Kidney (tissue), 14 donors: Measurements from ENCODE around the gene WLS. TPM values are rescaled to one million over a fixed set of nuclear protein-coding genes. Genes with fewer than 3 reads are reported as not detected.

ENCODE experiments used
- DNase-seq, 5 donors: peaks; one replicate each; pipeline ENCODE4 v3.0.0-alpha.2; 2013 to 2020
- FAIRE-seq: peaks from 2 replicates; lab custom pipeline; 2012; peaks lifted over from hg19 to GRCh38; lab: Jason Lieb, UNC
- H3K27ac ChIP-seq, 2 donors: one replicate each; pipeline ENCODE4 v1.7.0; 2013; ENCODE audit warnings: low read depth in 2 of 2, low read length in 2 of 2, inconsistent platforms in 1 of 2
- H3K27me3 ChIP-seq: one replicate; pipeline ENCODE4 v1.7.1; 2013; ENCODE audit warnings: low read length, inconsistent platforms; ENCODE audit not compliant: control insufficient read depth, insufficient read depth
- H3K36me3 ChIP-seq, 3 donors: one replicate each; pipeline versions ENCODE4 v1.7.0 to v1.7.1; 2013; ENCODE audit warnings: low read length in 3 of 3, control low read depth in 1 of 3, inconsistent platforms in 1 of 3; ENCODE audit not compliant: insufficient read depth in 3 of 3, control insufficient read depth in 2 of 3
- H3K4me1 ChIP-seq, 3 donors: one replicate each; pipeline versions ENCODE4 v1.7.0 to v1.7.1; 2013; ENCODE audit warnings: low read length in 3 of 3, inconsistent platforms in 1 of 3, low read depth in 1 of 3; ENCODE audit not compliant: control insufficient read depth in 2 of 3, insufficient read depth in 2 of 3
- H3K4me3 ChIP-seq, 3 donors: one replicate each; pipeline versions ENCODE4 v1.7.0 to v1.8.1; 2013; ENCODE audit warnings: low read length in 3 of 3, control low read depth in 1 of 3, inconsistent platforms in 1 of 3
- H3K9ac ChIP-seq, 3 donors: one replicate each; pipeline versions ENCODE4 v1.7.0 to v1.7.1; 2013; ENCODE audit warnings: low read length in 3 of 3, control low read depth in 1 of 3, inconsistent platforms in 1 of 3
- H3K9me3 ChIP-seq, 3 donors: one replicate each; pipeline versions ENCODE4 v1.7.0 to v1.7.1; 2013; ENCODE audit warnings: low read length in 3 of 3, control low read depth in 1 of 3, inconsistent platforms in 1 of 3; ENCODE audit not compliant: control insufficient read depth in 2 of 3, insufficient read depth in 1 of 3
- intact Hi-C: fragments of 100-400 bp; cut with DNase I; formaldehyde crosslinking; loops from one replicate; pipeline ENCODE4 v1.11.1; 2022
- polyA plus RNA-seq: library from polyadenylated mRNA; stranded (reverse); fragments of 350-450 nt; fragmentation: Illumina TruSeq; extraction: RNeasy Lipid Tissue Mini Kit (QIAGEN cat#74804); gene quantifications from one replicate; pipeline ENCODE4 v1.2.3, GENCODE V29; 2014; ENCODE audit warnings: low read depth, low replicate concordance; ENCODE audit not compliant: insufficient read depth
- total RNA-seq: library from RNA; stranded (reverse); fragmentation: NEBNext Ultra II Directional; extraction: Animal tissue kit (Norgen Biotek cat#: 25700); gene quantifications from one replicate; pipeline ENCODE4 v1.2.1, GENCODE V29; 2021
- TF ChIP-seq, protein P1 (sequence below): IDR thresholded peaks from 3 replicates; pipeline ENCODE4 v1.5.1; 2012; ENCODE audit warnings: mild to moderate bottlenecking, moderate library complexity, borderline replicate concordance; ENCODE audit not compliant: insufficient read depth; ENCODE audit errors: extremely low read depth
- donor health status: control.
- donor health status: control.
- donor health status: control.
- donor health status: control.
- donor health status: control.
- donor health status: DM: yes; HTN: yes; CAD: no.
- donor health status: Normal renal cell carcinoma (clear cell type).

WLS gene
- total and polyA plus RNA-seq, 2 donors from 2014 or later: 92.3 to 147 TPM

DNA sequence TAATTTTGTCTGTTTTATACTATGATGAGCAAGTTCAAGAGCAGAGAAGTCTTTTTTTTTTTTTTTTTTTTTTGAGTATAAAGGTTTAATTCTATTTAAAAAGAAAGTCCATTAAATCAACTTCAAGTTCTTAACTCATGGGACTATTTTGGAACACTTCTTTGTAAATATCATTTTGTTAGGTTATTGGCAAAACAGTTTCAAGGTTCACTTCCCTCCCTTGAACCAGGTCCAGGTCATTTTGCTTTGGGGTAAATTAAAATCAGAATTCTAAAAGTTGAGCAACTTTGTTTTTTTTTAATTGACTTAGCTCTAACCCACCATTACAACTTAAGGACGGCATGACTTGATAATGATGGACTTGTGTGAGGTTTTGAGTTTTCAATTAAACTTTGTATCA lies 72.3 kb downstream of the WLS start:
- H3K4me3 ChIP-seq: no peak overlapping the region
- no peaks in the 10 kb centered on the region for H3K27me3 ChIP-seq
- no peaks in the 10 kb centered on the region for H3K4me1 ChIP-seq
- H3K27ac ChIP-seq: no peak overlapping the region
- H3K9ac ChIP-seq: no peak overlapping the region
- H3K9me3 ChIP-seq: no peaks in the 10 kb centered on the region
- DNase-seq (no peak), FAIRE-seq (no peak)
- TF ChIP-seq, protein P1, sequence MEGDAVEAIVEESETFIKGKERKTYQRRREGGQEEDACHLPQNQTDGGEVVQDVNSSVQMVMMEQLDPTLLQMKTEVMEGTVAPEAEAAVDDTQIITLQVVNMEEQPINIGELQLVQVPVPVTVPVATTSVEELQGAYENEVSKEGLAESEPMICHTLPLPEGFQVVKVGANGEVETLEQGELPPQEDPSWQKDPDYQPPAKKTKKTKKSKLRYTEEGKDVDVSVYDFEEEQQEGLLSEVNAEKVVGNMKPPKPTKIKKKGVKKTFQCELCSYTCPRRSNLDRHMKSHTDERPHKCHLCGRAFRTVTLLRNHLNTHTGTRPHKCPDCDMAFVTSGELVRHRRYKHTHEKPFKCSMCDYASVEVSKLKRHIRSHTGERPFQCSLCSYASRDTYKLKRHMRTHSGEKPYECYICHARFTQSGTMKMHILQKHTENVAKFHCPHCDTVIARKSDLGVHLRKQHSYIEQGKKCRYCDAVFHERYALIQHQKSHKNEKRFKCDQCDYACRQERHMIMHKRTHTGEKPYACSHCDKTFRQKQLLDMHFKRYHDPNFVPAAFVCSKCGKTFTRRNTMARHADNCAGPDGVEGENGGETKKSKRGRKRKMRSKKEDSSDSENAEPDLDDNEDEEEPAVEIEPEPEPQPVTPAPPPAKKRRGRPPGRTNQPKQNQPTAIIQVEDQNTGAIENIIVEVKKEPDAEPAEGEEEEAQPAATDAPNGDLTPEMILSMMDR: no peak
- intact Hi-C loops: no loop called here
- peaks cover 0 to 8% (median 7%) of the 10 kb centered on the region in 3 donors for H3K36me3 ChIP-seq

DNA sequence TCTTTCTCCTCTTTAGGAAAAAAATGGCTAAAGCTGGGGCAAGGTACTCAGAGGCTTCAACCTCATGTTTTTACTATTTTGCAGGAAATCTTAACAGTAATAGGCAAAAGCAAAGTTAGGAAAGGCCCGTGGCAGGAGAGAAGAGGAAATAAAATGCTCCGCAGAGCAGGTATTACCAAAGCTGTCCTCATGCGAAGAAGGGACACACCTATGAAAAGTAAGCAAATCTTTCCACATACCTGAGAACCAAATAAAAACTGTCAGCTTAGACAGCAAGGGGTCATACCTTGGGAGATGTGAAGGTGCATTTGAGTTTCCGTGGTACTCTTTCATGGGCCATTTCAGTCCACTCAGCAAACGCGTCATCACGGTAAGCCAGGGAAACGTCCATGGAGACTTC lies 73.5 kb downstream of the WLS start:
- Histone ChIP-seq H3K4me1 (no peaks in the 10 kb centered on the region), H3K27me3 (no peaks in the 10 kb centered on the region), H3K4me3 (no peak overlapping the region), H3K9me3 (no peaks in the 10 kb centered on the region), H3K27ac (no peak overlapping the region), H3K36me3 (peaks cover 0 to 13% (median 8%) of the 10 kb centered on the region in 3 donors), H3K9ac (no peak overlapping the region)
- DNase-seq (no peak), FAIRE-seq (no peak)
- TF ChIP-seq, protein P1: no peak
- intact Hi-C loops: no loop called here

DNA sequence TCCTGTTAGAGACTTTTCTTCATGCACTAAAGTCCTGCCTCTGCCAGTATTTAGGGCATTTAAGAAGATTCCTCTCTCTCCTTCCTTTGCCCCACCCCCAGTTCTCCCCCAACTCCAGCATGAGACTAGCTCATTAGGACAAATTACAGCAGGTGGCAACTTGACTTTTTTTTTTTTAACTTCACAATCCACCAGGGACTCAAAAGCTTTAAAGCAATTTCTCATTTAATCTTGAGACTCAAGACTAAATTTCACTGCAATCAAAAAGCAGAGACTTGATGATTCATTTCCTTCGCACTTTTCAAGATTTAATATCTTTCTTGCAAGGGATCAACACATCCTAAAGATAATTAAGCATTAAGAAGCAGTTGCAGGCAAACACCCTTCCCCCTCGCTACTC lies 74.9 kb downstream of the WLS start:
- no peak for DNase-seq
- TF ChIP-seq, protein P1: no peak
- H3K9ac ChIP-seq: no peak overlapping the region
- intact Hi-C loops: no loop called here
- H3K4me3 ChIP-seq: no peak overlapping the region
- peaks cover 0 to 25% (median 10%) of the 10 kb centered on the region in 3 donors for H3K36me3 ChIP-seq
- no peaks in the 10 kb centered on the region for H3K9me3 ChIP-seq
- H3K4me1 ChIP-seq: no peaks in the 10 kb centered on the region
- H3K27me3 ChIP-seq: no peaks in the 10 kb centered on the region
- no peak overlapping the region for H3K27ac ChIP-seq
- no peak for FAIRE-seq

DNA sequence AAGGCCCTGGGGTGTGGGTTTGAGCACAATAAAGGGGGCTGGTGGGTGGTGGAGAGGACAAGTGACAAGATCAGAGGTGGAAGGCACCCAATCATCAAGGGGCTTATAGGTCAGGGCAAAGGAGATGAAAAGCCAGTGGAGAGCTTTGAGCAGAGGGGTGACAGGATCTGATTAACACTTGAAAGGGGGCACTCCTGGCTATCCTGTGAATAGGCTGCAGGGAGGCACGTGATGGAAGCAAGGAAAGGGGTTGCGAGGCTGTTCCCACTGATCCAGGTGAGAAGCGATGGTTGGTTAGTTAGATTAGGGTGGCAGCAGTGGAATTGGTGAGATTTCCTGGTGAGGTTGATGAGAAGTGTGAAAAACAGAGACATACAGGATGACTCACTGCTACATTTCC lies 80.6 kb downstream of the WLS start:
- H3K9ac ChIP-seq: no peak overlapping the region
- no peak for DNase-seq
- intact Hi-C loops: no loop called here
- no peak overlapping the region for H3K27ac ChIP-seq
- no peak for FAIRE-seq
- TF ChIP-seq, protein P1: no peak
- no peaks in the 10 kb centered on the region for H3K27me3 ChIP-seq
- H3K36me3 ChIP-seq: peaks cover 3 to 37% (median 25%) of the 10 kb centered on the region in 3 donors
- H3K4me3 ChIP-seq: no peak overlapping the region
- H3K9me3 ChIP-seq: no peaks in the 10 kb centered on the region
- H3K4me1 ChIP-seq: no peaks in the 10 kb centered on the region
